T47D (cell line): ENCODE measurements around the gene AGMO.
"Not testable (repeated sequence)": the region's sequence is repeated elsewhere in the genome, so short reads cannot be mapped to it uniquely, and the experiment has no call there.

Experiments
- DNase-seq, 2 experiments: peaks; one replicate each; pipeline versions ENCODE4 v3.0.0 to v3.0.0-alpha.2; 2011 to 2012; ENCODE audit warnings: low read depth in 1 of 2, low spot score in 1 of 2
- JUND ChIP-seq: IDR thresholded peaks from 2 replicates; pipeline ENCODE4 v1.6.1; 2012; ENCODE audit warnings: low read depth
- in situ Hi-C: cut with HindIII; loops from 2 replicates; pipeline ENCODE4 v1.10.0; 2016; ENCODE audit warnings: low sequenced_read_pairs, low pct_unique_long_range_greater_than_20kb

AGMO gene

GRCh38 chr7:15556339-15557105, 5.3 kb downstream of the AGMO start:
- TF ChIP-seq JUND: no peak
- in situ Hi-C loops: no loop called here
- no peak for DNase-seq

- peak in 1 of 2 experiments; percentile 43 for DNase-seq
- TF ChIP-seq JUND: no peak
- in situ Hi-C loops: no loop called here
These were observed 6.4 kb downstream of the AGMO start for GRCh38 chr7:15555381-15555859.

- no peak for DNase-seq
- TF ChIP-seq JUND: no peak
- in situ Hi-C loops: no loop called here
These were observed 7.1 kb downstream of the AGMO start for GRCh38 chr7:15554744-15555143.

GRCh38 chr7:15554081-15554480, 7.7 kb downstream of the AGMO start:
- in situ Hi-C loops: no loop called here
- no peak for TF ChIP-seq JUND
- no peak for DNase-seq

GRCh38 chr7:15547320-15547719, 14.5 kb downstream of the AGMO start:
- in situ Hi-C loops, DNase-seq: not testable (repeated sequence)

- in situ Hi-C loops: no loop called here
- no peak for DNase-seq
- no peak for TF ChIP-seq JUND
These were observed 15.5 kb downstream of the AGMO start for GRCh38 chr7:15546272-15546792.

- no peak for TF ChIP-seq JUND
- in situ Hi-C loops: no loop called here
- no peak for DNase-seq
These were observed 17.8 kb downstream of the AGMO start for GRCh38 chr7:15544050-15544449.

GRCh38 chr7:15543256-15543655, 18.6 kb downstream of the AGMO start:
- no peak for TF ChIP-seq JUND
- no peak for DNase-seq
- in situ Hi-C loops: no loop called here

GRCh38 chr7:15527648-15528047, 34.2 kb downstream of the AGMO start:
- no peak for TF ChIP-seq JUND
- in situ Hi-C loops: no loop called here
- DNase-seq: no peak

- in situ Hi-C loops: no loop called here
- no peak for TF ChIP-seq JUND
- DNase-seq: no peak
These were observed 36.1 kb downstream of the AGMO start for GRCh38 chr7:15525652-15526263.

GRCh38 chr7:15524077-15524476, 37.7 kb downstream of the AGMO start:
- no peak for DNase-seq
- no peak for TF ChIP-seq JUND
- in situ Hi-C loops: no loop called here

GRCh38 chr7:15517865-15518264, 44.0 kb downstream of the AGMO start:
- in situ Hi-C loops: not testable (repeated sequence)
- DNase-seq: peak in 1 of 2 experiments; percentile 44

- in situ Hi-C loops: no loop called here
- TF ChIP-seq JUND: no peak
- DNase-seq: no peak
These were observed 46.6 kb downstream of the AGMO start for GRCh38 chr7:15515252-15515651.
